Loucy (cell line): Measurements from ENCODE around the gene NRG3.

Experiments used
- H2AFZ ChIP-seq: fragments of 200-600 bp; sonication (generic); 2 replicates; pipeline ENCODE4 v1.6.0; 2016; ENCODE audit warnings: antibody characterized with exemption, mild to moderate bottlenecking, low read length, moderate library complexity
- H3F3A ChIP-seq: fragments of 200-600 bp; 2 replicates; pipeline ENCODE4 v1.6.0; 2016; ENCODE audit warnings: antibody characterized with exemption, low read depth, mild to moderate bottlenecking
- H3K27me3 ChIP-seq: fragments of 200-600 bp; sonication (generic); 2 replicates; pipeline ENCODE4 v1.6.1; 2014; ENCODE audit warnings: low read length, mild to moderate bottlenecking; ENCODE audit not compliant: insufficient read depth, poor library complexity, severe bottlenecking
- H3K36me3 ChIP-seq: fragments of 200-600 bp; sonication (generic); 2 replicates; pipeline ENCODE4 v1.6.1; 2016; ENCODE audit warnings: low read length; ENCODE audit not compliant: insufficient read depth
- H3K4me1 ChIP-seq: fragments of 200-600 bp; sonication (generic); 2 replicates; pipeline ENCODE4 v1.5.1; 2014; ENCODE audit warnings: low read length, mild to moderate bottlenecking; ENCODE audit not compliant: insufficient read depth, poor library complexity, severe bottlenecking
- H3K4me2 ChIP-seq: fragments of 200-600 bp; sonication (generic); 2 replicates; pipeline ENCODE4 v1.6.0; 2014; ENCODE audit warnings: antibody characterized with exemption, low read length, low read depth, mild to moderate bottlenecking; ENCODE audit not compliant: poor library complexity, severe bottlenecking
- H3K4me3 ChIP-seq: fragments of 200-600 bp; sonication (generic); 2 replicates; pipeline ENCODE4 v1.5.1; 2014; ENCODE audit warnings: low read length, mild to moderate bottlenecking, mixed read lengths; ENCODE audit not compliant: poor library complexity, severe bottlenecking
- H3K79me2 ChIP-seq: fragments of 200-600 bp; sonication (generic); 2 replicates; pipeline ENCODE4 v1.6.1; 2014; ENCODE audit warnings: low read length; ENCODE audit not compliant: insufficient read depth
- H3K9ac ChIP-seq: fragments of 200-600 bp; sonication (generic); 2 replicates; pipeline ENCODE4 v1.6.0; 2014; ENCODE audit warnings: mild to moderate bottlenecking, low read depth, low read length, moderate library complexity; ENCODE audit not compliant: poor library complexity, severe bottlenecking
- H3K9me2 ChIP-seq: fragments of 200-600 bp; sonication (generic); replicated peaks from 2 replicates; pipeline ENCODE4 v1.6.1; 2016; ENCODE audit warnings: low read depth, low read length, mixed read lengths
- H3K9me3 ChIP-seq: fragments of 200-600 bp; sonication (generic); 2 replicates; pipeline ENCODE4 v1.6.1; 2014; ENCODE audit warnings: mild to moderate bottlenecking, antibody characterized with exemption, low read length, low read depth; ENCODE audit not compliant: insufficient read depth
- H4K20me1 ChIP-seq: fragments of 200-600 bp; sonication (generic); 2 replicates; pipeline ENCODE4 v1.6.0; 2014; ENCODE audit warnings: antibody characterized with exemption, low read length, mild to moderate bottlenecking; ENCODE audit not compliant: insufficient read depth, poor library complexity, severe bottlenecking
- CTCF ChIP-seq: fragments of 200-600 bp; sonication (generic); conservative IDR thresholded peaks from 2 replicates; pipeline ENCODE4 v1.5.1; 2014; ENCODE audit warnings: mild to moderate bottlenecking, antibody characterized with exemption, low read length
- EZH2phosphoT487 ChIP-seq: fragments of 200-600 bp; IDR thresholded peaks from 2 replicates; pipeline ENCODE4 v1.6.1; 2018; ENCODE audit warnings: antibody characterized with exemption, mild to moderate bottlenecking, moderate library complexity, borderline replicate concordance

NRG3 gene

GRCh38 chr10:82161264-82161663, 286.3 kb downstream of the NRG3 start:
- no peak overlapping the region for H3K9ac ChIP-seq
- H3F3A ChIP-seq, result no peaks in the 10 kb centered on the region
- no peak overlapping the region for H3K4me2 ChIP-seq
- no peaks in the 10 kb centered on the region for H4K20me1 ChIP-seq
- no peaks in the 10 kb centered on the region for H3K9me3 ChIP-seq
- no peaks in the 10 kb centered on the region for H3K27me3 ChIP-seq
- TF ChIP-seq EZH2phosphoT487 (no peak), CTCF (no peak)
- no peaks in the 10 kb centered on the region for H3K9me2 ChIP-seq
- no peak overlapping the region for H3K4me3 ChIP-seq
- no peaks in the 10 kb centered on the region for H3K36me3 ChIP-seq
- no peak overlapping the region for H2AFZ ChIP-seq
- H3K4me1 ChIP-seq, result no peaks in the 10 kb centered on the region
- no peaks in the 10 kb centered on the region for H3K79me2 ChIP-seq

- no peak for TF ChIP-seq EZH2phosphoT487
- TF ChIP-seq CTCF, result no peak
- Histone ChIP-seq H3K9me3 (no peaks in the 10 kb centered on the region), H3K9me2 (no peaks in the 10 kb centered on the region), H2AFZ (no peak overlapping the region), H3K4me1 (no peaks in the 10 kb centered on the region), H3K27me3 (no peaks in the 10 kb centered on the region), H3K4me2 (no peak overlapping the region), H3F3A (no peaks in the 10 kb centered on the region), H3K4me3 (no peak overlapping the region), H3K9ac (no peak overlapping the region), H4K20me1 (no peaks in the 10 kb centered on the region), H3K79me2 (no peaks in the 10 kb centered on the region), H3K36me3 (no peaks in the 10 kb centered on the region)
Observed at GRCh38 chr10:82162549-82163195, 287.7 kb downstream of the NRG3 start.

- Histone ChIP-seq H3K4me1 (no peaks in the 10 kb centered on the region), H3K9ac (no peak overlapping the region), H3K27me3 (no peaks in the 10 kb centered on the region), H3K36me3 (no peaks in the 10 kb centered on the region), H3F3A (no peaks in the 10 kb centered on the region), H3K4me3 (no peak overlapping the region), H2AFZ (no peak overlapping the region), H3K79me2 (no peaks in the 10 kb centered on the region), H3K4me2 (no peak overlapping the region), H3K9me3 (no peaks in the 10 kb centered on the region), H4K20me1 (no peaks in the 10 kb centered on the region), H3K9me2 (no peaks in the 10 kb centered on the region)
- no peak for TF ChIP-seq EZH2phosphoT487
- TF ChIP-seq CTCF, result no peak
Observed at GRCh38 chr10:82171899-82172298, 296.9 kb downstream of the NRG3 start.
